ENCODE measurements around the gene CFAP46. TPM values are rescaled to one million over a fixed set of nuclear protein-coding genes. Genes with fewer than 3 reads are reported as not detected.
"Not testable (repeated sequence)": the region's sequence is repeated elsewhere in the genome, so short reads cannot be mapped to it uniquely, and the experiment has no call there.

The CFAP46 gene
- total RNA-seq, 2 donors from 2014 or later, result 0.35 to 1.5 TPM

- Histone ChIP-seq H3K27me3 (no peaks in the 10 kb centered on the region), H3K27ac (no peak overlapping the region), H3K9me3 (no peaks in the 10 kb centered on the region), H3K4me1 (no peaks in the 10 kb centered on the region), H3K4me3 (no peak overlapping the region), H3K36me3 (peaks cover 23% of the 10 kb centered on the region)
- no peak for DNase-seq (ENCODE audit: low spot score)
- TF ChIP-seq, protein P1, sequence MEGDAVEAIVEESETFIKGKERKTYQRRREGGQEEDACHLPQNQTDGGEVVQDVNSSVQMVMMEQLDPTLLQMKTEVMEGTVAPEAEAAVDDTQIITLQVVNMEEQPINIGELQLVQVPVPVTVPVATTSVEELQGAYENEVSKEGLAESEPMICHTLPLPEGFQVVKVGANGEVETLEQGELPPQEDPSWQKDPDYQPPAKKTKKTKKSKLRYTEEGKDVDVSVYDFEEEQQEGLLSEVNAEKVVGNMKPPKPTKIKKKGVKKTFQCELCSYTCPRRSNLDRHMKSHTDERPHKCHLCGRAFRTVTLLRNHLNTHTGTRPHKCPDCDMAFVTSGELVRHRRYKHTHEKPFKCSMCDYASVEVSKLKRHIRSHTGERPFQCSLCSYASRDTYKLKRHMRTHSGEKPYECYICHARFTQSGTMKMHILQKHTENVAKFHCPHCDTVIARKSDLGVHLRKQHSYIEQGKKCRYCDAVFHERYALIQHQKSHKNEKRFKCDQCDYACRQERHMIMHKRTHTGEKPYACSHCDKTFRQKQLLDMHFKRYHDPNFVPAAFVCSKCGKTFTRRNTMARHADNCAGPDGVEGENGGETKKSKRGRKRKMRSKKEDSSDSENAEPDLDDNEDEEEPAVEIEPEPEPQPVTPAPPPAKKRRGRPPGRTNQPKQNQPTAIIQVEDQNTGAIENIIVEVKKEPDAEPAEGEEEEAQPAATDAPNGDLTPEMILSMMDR (IDR thresholded peaks at IDR 0.05), result no peak
Measured at GRCh38 chr10:132774902-132775863, 167.2 kb downstream of the CFAP46 start.

- no peaks in the 10 kb centered on the region for H3K9me3 ChIP-seq
- TF ChIP-seq, protein P1 (IDR thresholded peaks at IDR 0.05), result no peak
- no peak overlapping the region for H3K4me3 ChIP-seq
- no peaks in the 10 kb centered on the region for H3K27me3 ChIP-seq
- H3K4me1 ChIP-seq, result no peaks in the 10 kb centered on the region
- peaks cover 16% of the 10 kb centered on the region for H3K36me3 ChIP-seq
- DNase-seq (ENCODE audit: low spot score), result no peak
- H3K27ac ChIP-seq, result no peak overlapping the region
Measured at GRCh38 chr10:132774181-132774901, 168.0 kb downstream of the CFAP46 start.

GRCh38 chr10:132772816-132773215, 169.6 kb downstream of the CFAP46 start:
- not testable (repeated sequence) for H3K27me3 ChIP-seq; H3K9me3 ChIP-seq; H3K4me3 ChIP-seq; DNase-seq (ENCODE audit: low spot score); H3K4me1 ChIP-seq; H3K27ac ChIP-seq
- H3K36me3 ChIP-seq, result peaks cover 18% of the 10 kb centered on the region

GRCh38 chr10:132770061-132771021, 172.0 kb downstream of the CFAP46 start:
- H3K27me3 ChIP-seq, result no peaks in the 10 kb centered on the region
- no peak overlapping the region for H3K27ac ChIP-seq
- H3K9me3 ChIP-seq, result no peaks in the 10 kb centered on the region
- H3K4me1 ChIP-seq, result no peaks in the 10 kb centered on the region
- no peak overlapping the region for H3K4me3 ChIP-seq
- TF ChIP-seq, protein P1 (IDR thresholded peaks at IDR 0.05), result no peak
- H3K36me3 ChIP-seq, result peaks cover 13% of the 10 kb centered on the region
- DNase-seq (ENCODE audit: low spot score), result no peak

GRCh38 chr10:132768346-132769248, 173.8 kb downstream of the CFAP46 start:
- Histone ChIP-seq H3K4me3 (no peak overlapping the region), H3K27ac (no peak overlapping the region), H3K4me1 (no peaks in the 10 kb centered on the region), H3K9me3 (no peaks in the 10 kb centered on the region), H3K27me3 (no peaks in the 10 kb centered on the region), H3K36me3 (peaks cover 13% of the 10 kb centered on the region)
- TF ChIP-seq, protein P1 (IDR thresholded peaks at IDR 0.05), result no peak
- no peak for DNase-seq (ENCODE audit: low spot score)
